ENCODE measurements around the gene MYO1D.

DNA sequence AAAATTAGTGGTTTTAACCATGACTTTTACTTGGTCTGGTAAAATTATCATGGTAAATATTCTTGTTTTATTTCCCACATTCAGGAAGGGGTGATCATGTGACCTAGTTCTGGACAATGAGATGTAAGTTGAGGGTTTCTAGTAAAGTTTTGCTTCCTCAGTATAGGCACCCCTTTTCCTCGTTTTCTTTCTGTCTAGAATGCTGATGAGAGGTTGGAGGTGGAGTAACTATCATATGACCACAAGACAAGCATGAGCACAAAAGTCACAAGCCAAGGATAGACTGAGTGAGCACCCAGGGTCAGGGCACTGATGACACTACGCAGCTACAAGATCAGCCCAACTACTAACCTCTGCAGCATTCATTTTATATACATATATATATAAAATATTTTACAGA, 53.9 kb downstream of the MYO1D start:
- TF ChIP-seq, protein P1, sequence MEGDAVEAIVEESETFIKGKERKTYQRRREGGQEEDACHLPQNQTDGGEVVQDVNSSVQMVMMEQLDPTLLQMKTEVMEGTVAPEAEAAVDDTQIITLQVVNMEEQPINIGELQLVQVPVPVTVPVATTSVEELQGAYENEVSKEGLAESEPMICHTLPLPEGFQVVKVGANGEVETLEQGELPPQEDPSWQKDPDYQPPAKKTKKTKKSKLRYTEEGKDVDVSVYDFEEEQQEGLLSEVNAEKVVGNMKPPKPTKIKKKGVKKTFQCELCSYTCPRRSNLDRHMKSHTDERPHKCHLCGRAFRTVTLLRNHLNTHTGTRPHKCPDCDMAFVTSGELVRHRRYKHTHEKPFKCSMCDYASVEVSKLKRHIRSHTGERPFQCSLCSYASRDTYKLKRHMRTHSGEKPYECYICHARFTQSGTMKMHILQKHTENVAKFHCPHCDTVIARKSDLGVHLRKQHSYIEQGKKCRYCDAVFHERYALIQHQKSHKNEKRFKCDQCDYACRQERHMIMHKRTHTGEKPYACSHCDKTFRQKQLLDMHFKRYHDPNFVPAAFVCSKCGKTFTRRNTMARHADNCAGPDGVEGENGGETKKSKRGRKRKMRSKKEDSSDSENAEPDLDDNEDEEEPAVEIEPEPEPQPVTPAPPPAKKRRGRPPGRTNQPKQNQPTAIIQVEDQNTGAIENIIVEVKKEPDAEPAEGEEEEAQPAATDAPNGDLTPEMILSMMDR (conservative IDR thresholded peaks at IDR 0.05; ENCODE audit: low read length) = no peak
- no peak for TF ChIP-seq EZH2phosphoT487 (IDR thresholded peaks at IDR 0.05; ENCODE audit: borderline replicate concordance, low read depth, low read length)
